Right atrium auricular region (tissue), 2 donors: ENCODE data around the gene EIF5A. TPM values are rescaled to one million over a fixed set of nuclear protein-coding genes. Genes with fewer than 3 reads are reported as not detected.
A peak's percentile ranks its signal among the peaks of the same experiment; 100 is the strongest.

Experiments used
- DNase-seq: peaks from one replicate; pipeline ENCODE4 v3.0.0-alpha.2; 2019; ENCODE audit warnings: low spot score
- H3K27ac ChIP-seq, 2 donors: fragments of 200-600 bp; sonication (generic); 1 replicate in 1 of 2; 2 replicates in 1 of 2; pipeline ENCODE4 v1.5.1; 2016 to 2019
- H3K27me3 ChIP-seq, 2 donors: fragments of 200-600 bp; sonication (generic); one replicate each; pipeline versions ENCODE4 v1.5.1 to v1.6.0; 2017 to 2019
- H3K36me3 ChIP-seq: fragments of 200-600 bp; sonication (generic); one replicate; pipeline ENCODE4 v1.5.1; 2016
- H3K4me1 ChIP-seq, 2 donors: fragments of 200-600 bp; sonication (generic); one replicate each; pipeline versions ENCODE4 v1.5.1 to v1.6.0; 2017 to 2019
- H3K4me3 ChIP-seq, 2 donors: fragments of 200-600 bp; sonication (generic); 1 replicate in 1 of 2; 2 replicates in 1 of 2; pipeline ENCODE4 v1.5.1; 2017 to 2019; ENCODE audit warnings: mild to moderate bottlenecking in 1 of 2, moderate library complexity in 1 of 2
- H3K9me3 ChIP-seq, 2 donors: fragments of 200-600 bp; sonication (generic); one replicate each; pipeline ENCODE4 v1.5.1; 2019
- CTCF ChIP-seq, 2 donors: fragments of 200-600 bp; sonication (generic); IDR thresholded peaks; one replicate each; pipeline ENCODE4 v1.5.1; 2019; ENCODE audit warnings: antibody characterized with exemption in 2 of 2
- total RNA-seq, 2 donors: library from RNA; depleted of rRNA; stranded (reverse); fragments of >200 nt; gene quantifications; one replicate each; pipeline ENCODE4 v1.1.0, GENCODE V29; 2016

The EIF5A gene
- total RNA-seq, 2 donors from 2014 or later: 131 to 164 TPM

- TF ChIP-seq CTCF (IDR thresholded peaks at IDR 0.05): no peak
- Histone ChIP-seq H3K27me3 (no peaks in the 10 kb centered on the region), H3K4me1 (peaks cover 0 to 60% of the 10 kb centered on the region in 2 donors), H3K27ac (no peak overlapping the region), H3K4me3 (no peak overlapping the region), H3K36me3 (no peaks in the 10 kb centered on the region), H3K9me3 (no peaks in the 10 kb centered on the region)
- DNase-seq: no peak
Measured at GRCh38 chr17:7354262-7354843, 46.9 kb downstream of the EIF5A start.

- Histone ChIP-seq H3K27ac (peak within 1 kb of the TSS in 1 of 2 donors; percentile 18), H3K4me3 (no peak within 1 kb of the TSS), H3K36me3 (no peaks in the 10 kb centered on the region)
Measured at GRCh38 chr17:7355053-7355452, 47.6 kb downstream of the EIF5A start, which contains the start of gene TMEM95. Gene TMEM95, plus strand, starts transcription at chr17:7355156. Its CDS starts 49 bp downstream, at chr17:7355205.

GRCh38 chr17:7355573-7355972 is 48.1 kb downstream of the EIF5A start:
- no peak for DNase-seq
- H3K27ac ChIP-seq: no peak overlapping the region

More at GRCh38 chr17:7355053-7355452, 47.6 kb downstream of the EIF5A start, which contains the start of gene TMEM95:
- H3K27me3 ChIP-seq: no peaks in the 10 kb centered on the region
- no peak for DNase-seq
- TF ChIP-seq CTCF (IDR thresholded peaks at IDR 0.05): no peak
- peaks cover 0 to 53% of the 10 kb centered on the region in 2 donors for H3K4me1 ChIP-seq
- H3K9me3 ChIP-seq: no peaks in the 10 kb centered on the region

GRCh38 chr17:7356072-7356549 is 48.7 kb downstream of the EIF5A start:
- Histone ChIP-seq H3K9me3 (no peaks in the 10 kb centered on the region), H3K27ac (peak overlapping the region in 1 of 2 donors; percentile 19), H3K4me3 (peak overlapping the region in 1 of 2 donors; percentile 11), H3K27me3 (no peaks in the 10 kb centered on the region), H3K36me3 (no peaks in the 10 kb centered on the region), H3K4me1 (peaks cover 0 to 42% of the 10 kb centered on the region in 2 donors)
- DNase-seq: peak; percentile 78
- peak; percentile 78 to 88 for TF ChIP-seq CTCF (IDR thresholded peaks at IDR 0.05)

More at GRCh38 chr17:7355573-7355972, 48.1 kb downstream of the EIF5A start:
- no peaks in the 10 kb centered on the region for H3K27me3 ChIP-seq
- H3K9me3 ChIP-seq: no peaks in the 10 kb centered on the region
- H3K4me1 ChIP-seq: peaks cover 0 to 48% of the 10 kb centered on the region in 2 donors
- TF ChIP-seq CTCF (IDR thresholded peaks at IDR 0.05): no peak
- no peak overlapping the region for H3K4me3 ChIP-seq
- H3K36me3 ChIP-seq: no peaks in the 10 kb centered on the region

- Histone ChIP-seq H3K4me3 (no peak overlapping the region), H3K4me1 (peaks cover 0 to 42% of the 10 kb centered on the region in 2 donors), H3K36me3 (no peaks in the 10 kb centered on the region), H3K27ac (peak overlapping the region in 1 of 2 donors; percentile 19), H3K27me3 (no peaks in the 10 kb centered on the region), H3K9me3 (no peaks in the 10 kb centered on the region)
- TF ChIP-seq CTCF (IDR thresholded peaks at IDR 0.05): no peak
- no peak for DNase-seq
Measured at GRCh38 chr17:7356756-7357155, 49.3 kb downstream of the EIF5A start.
